T-helper 1 cell treated with Interleukin-12 subunit alpha and Interleukin-12 subunit beta and Interleukin-4 antibody, amounts not matched to agents 30 μg/mL and 1 μg/mL, for 36 hours (primary cell): ENCODE measurements around the gene PDHX.

Experiments used
- H3K27ac Mint-ChIP-seq: one replicate; pipeline ENCODE4 v1.8.0; 2021; ENCODE audit warnings: mild to moderate bottlenecking, mixed read lengths
- H3K27me3 Mint-ChIP-seq: one replicate; pipeline ENCODE4 v1.8.0; 2021; ENCODE audit warnings: low read depth, mixed read lengths
- H3K36me3 Mint-ChIP-seq: one replicate; pipeline ENCODE4 v1.8.0; 2021; ENCODE audit warnings: low read depth, mixed read lengths
- H3K4me1 Mint-ChIP-seq: one replicate; pipeline ENCODE4 v1.8.0; 2021; ENCODE audit warnings: low read depth, mixed read lengths
- H3K4me3 Mint-ChIP-seq: one replicate; pipeline ENCODE4 v1.8.0; 2021; ENCODE audit warnings: mild to moderate bottlenecking, moderate library complexity, mixed read lengths
- H3K9me3 Mint-ChIP-seq: one replicate; pipeline ENCODE4 v1.8.0; 2021; ENCODE audit warnings: mixed read lengths

The PDHX gene

GRCh38 chr11:34957606-34958005 lies 41.2 kb downstream of the PDHX start:
- H3K36me3 Mint-ChIP-seq, result peaks cover 15% of the 10 kb centered on the region
- no peaks in the 10 kb centered on the region for H3K27me3 Mint-ChIP-seq
- no peak overlapping the region for H3K4me3 Mint-ChIP-seq
- H3K9me3 Mint-ChIP-seq, result no peaks in the 10 kb centered on the region
- no peaks in the 10 kb centered on the region for H3K4me1 Mint-ChIP-seq
- H3K27ac Mint-ChIP-seq, result no peak overlapping the region

- Mint-ChIP-seq H3K9me3 (no peaks in the 10 kb centered on the region), H3K27ac (no peak overlapping the region), H3K4me1 (no peaks in the 10 kb centered on the region), H3K27me3 (no peaks in the 10 kb centered on the region), H3K4me3 (no peak overlapping the region), H3K36me3 (peaks cover 11% of the 10 kb centered on the region)
These were observed 43.4 kb downstream of the PDHX start for GRCh38 chr11:34959770-34960169.

- Mint-ChIP-seq H3K27me3 (no peaks in the 10 kb centered on the region), H3K4me3 (no peak overlapping the region), H3K9me3 (no peaks in the 10 kb centered on the region), H3K27ac (no peak overlapping the region), H3K4me1 (no peaks in the 10 kb centered on the region), H3K36me3 (peaks cover 9% of the 10 kb centered on the region)
These were observed 43.9 kb downstream of the PDHX start for GRCh38 chr11:34960277-34960676.

- Mint-ChIP-seq H3K4me3 (no peak overlapping the region), H3K27me3 (no peaks in the 10 kb centered on the region), H3K36me3 (peaks cover 9% of the 10 kb centered on the region), H3K9me3 (no peaks in the 10 kb centered on the region), H3K4me1 (no peaks in the 10 kb centered on the region), H3K27ac (no peak overlapping the region)
These were observed 45.6 kb downstream of the PDHX start for GRCh38 chr11:34962034-34962433.

GRCh38 chr11:34963351-34963750 lies 46.9 kb downstream of the PDHX start:
- Mint-ChIP-seq H3K27ac (no peak overlapping the region), H3K4me1 (no peaks in the 10 kb centered on the region), H3K4me3 (no peak overlapping the region), H3K9me3 (no peaks in the 10 kb centered on the region), H3K36me3 (peaks cover 9% of the 10 kb centered on the region), H3K27me3 (no peaks in the 10 kb centered on the region)

- no peaks in the 10 kb centered on the region for H3K27me3 Mint-ChIP-seq
- H3K27ac Mint-ChIP-seq, result no peak overlapping the region
- H3K4me3 Mint-ChIP-seq, result no peak overlapping the region
- no peaks in the 10 kb centered on the region for H3K4me1 Mint-ChIP-seq
- peaks cover 7% of the 10 kb centered on the region for H3K36me3 Mint-ChIP-seq
- no peaks in the 10 kb centered on the region for H3K9me3 Mint-ChIP-seq
These were observed 48.4 kb downstream of the PDHX start for GRCh38 chr11:34964610-34965331.

GRCh38 chr11:34968862-34969261 lies 52.4 kb downstream of the PDHX start:
- Mint-ChIP-seq H3K36me3 (peaks cover 21% of the 10 kb centered on the region), H3K27ac (no peak overlapping the region), H3K4me3 (no peak overlapping the region), H3K4me1 (no peaks in the 10 kb centered on the region), H3K27me3 (no peaks in the 10 kb centered on the region), H3K9me3 (no peaks in the 10 kb centered on the region)

- H3K4me3 Mint-ChIP-seq, result no peak overlapping the region
- no peaks in the 10 kb centered on the region for H3K4me1 Mint-ChIP-seq
- peaks cover 26% of the 10 kb centered on the region for H3K36me3 Mint-ChIP-seq
- H3K27ac Mint-ChIP-seq, result no peak overlapping the region
- H3K9me3 Mint-ChIP-seq, result no peaks in the 10 kb centered on the region
- no peaks in the 10 kb centered on the region for H3K27me3 Mint-ChIP-seq
These were observed 53.6 kb downstream of the PDHX start for GRCh38 chr11:34970033-34970432.

GRCh38 chr11:34970480-34970879 lies 54.1 kb downstream of the PDHX start:
- Mint-ChIP-seq H3K36me3 (peaks cover 28% of the 10 kb centered on the region), H3K27ac (no peak overlapping the region), H3K4me3 (no peak overlapping the region), H3K4me1 (peaks cover 3% of the 10 kb centered on the region), H3K9me3 (no peaks in the 10 kb centered on the region), H3K27me3 (no peaks in the 10 kb centered on the region)

- Mint-ChIP-seq H3K4me3 (no peak overlapping the region), H3K27me3 (no peaks in the 10 kb centered on the region), H3K27ac (no peak overlapping the region), H3K9me3 (no peaks in the 10 kb centered on the region), H3K4me1 (peaks cover 4% of the 10 kb centered on the region), H3K36me3 (peaks cover 32% of the 10 kb centered on the region)
These were observed 55.5 kb downstream of the PDHX start for GRCh38 chr11:34971928-34972327.

- Mint-ChIP-seq H3K27ac (no peak overlapping the region), H3K9me3 (no peaks in the 10 kb centered on the region), H3K36me3 (peaks cover 32% of the 10 kb centered on the region), H3K4me1 (peaks cover 4% of the 10 kb centered on the region), H3K4me3 (no peak overlapping the region), H3K27me3 (no peaks in the 10 kb centered on the region)
These were observed 55.9 kb downstream of the PDHX start for GRCh38 chr11:34972366-34972765.

- Mint-ChIP-seq H3K9me3 (no peaks in the 10 kb centered on the region), H3K36me3 (peaks cover 32% of the 10 kb centered on the region)
These were observed 56.5 kb downstream of the PDHX start for GRCh38 chr11:34972892-34973291.

GRCh38 chr11:34975482-34975881 lies 59.1 kb downstream of the PDHX start:
- H3K27ac Mint-ChIP-seq, result no peak overlapping the region
- H3K4me3 Mint-ChIP-seq, result no peak overlapping the region
- H3K4me1 Mint-ChIP-seq, result peaks cover 11% of the 10 kb centered on the region
- no peaks in the 10 kb centered on the region for H3K27me3 Mint-ChIP-seq
- H3K36me3 Mint-ChIP-seq, result peaks cover 40% of the 10 kb centered on the region
- peaks cover 2% of the 10 kb centered on the region for H3K9me3 Mint-ChIP-seq

More at GRCh38 chr11:34972892-34973291, 56.5 kb downstream of the PDHX start:
- Mint-ChIP-seq H3K27me3 (no peaks in the 10 kb centered on the region), H3K4me3 (no peak overlapping the region), H3K4me1 (peaks cover 8% of the 10 kb centered on the region), H3K27ac (no peak overlapping the region)

- Mint-ChIP-seq H3K4me3 (no peak overlapping the region), H3K9me3 (peaks cover 4% of the 10 kb centered on the region), H3K27ac (no peak overlapping the region), H3K36me3 (peaks cover 40% of the 10 kb centered on the region), H3K4me1 (peaks cover 12% of the 10 kb centered on the region), H3K27me3 (no peaks in the 10 kb centered on the region)
These were observed 60.2 kb downstream of the PDHX start for GRCh38 chr11:34976496-34977088.

GRCh38 chr11:34977089-34977912 lies 60.9 kb downstream of the PDHX start:
- no peak overlapping the region for H3K27ac Mint-ChIP-seq
- peaks cover 4% of the 10 kb centered on the region for H3K9me3 Mint-ChIP-seq
- H3K4me3 Mint-ChIP-seq, result no peak overlapping the region
- peaks cover 12% of the 10 kb centered on the region for H3K4me1 Mint-ChIP-seq
- H3K36me3 Mint-ChIP-seq, result peaks cover 44% of the 10 kb centered on the region
- H3K27me3 Mint-ChIP-seq, result no peaks in the 10 kb centered on the region
